Measurements from ENCODE around the gene DHX32. TPM values are rescaled to one million over a fixed set of nuclear protein-coding genes. Genes with fewer than 3 reads are reported as not detected.
"Not testable (repeated sequence)": the region's sequence is repeated elsewhere in the genome, so short reads cannot be mapped to it uniquely, and the experiment has no call there.

DHX32 gene
- total RNA-seq, 1 donor from 2014 or later, result 20.4 TPM

- DNase-seq, result peak; percentile 74
Measured at GRCh38 chr10:125896088-125896934, 15.2 kb upstream of the DHX32 start, which contains the start of gene FANK1. TSS of gene FANK1 (plus strand) at chr10:125896564. CDS start at chr10:125896643, 79 bp downstream.

- DNase-seq, result peak; percentile 27
Measured at GRCh38 chr10:125895130-125896087, 14.3 kb upstream of the DHX32 start.

GRCh38 chr10:125894176-125894575, 13.1 kb upstream of the DHX32 start:
- DNase-seq, result not testable (repeated sequence)

GRCh38 chr10:125892402-125892801, 11.3 kb upstream of the DHX32 start:
- not testable (repeated sequence) for DNase-seq

- DNase-seq, result not testable (repeated sequence)
Measured at GRCh38 chr10:125889441-125889840, 8.3 kb upstream of the DHX32 start.

GRCh38 chr10:125886914-125887512, 5.9 kb upstream of the DHX32 start:
- no peak for DNase-seq

GRCh38 chr10:125883211-125883610, 2.1 kb upstream of the DHX32 start:
- no peak for DNase-seq

GRCh38 chr10:125882596-125882995, 1.5 kb upstream of the DHX32 start:
- DNase-seq, result no peak

- no peak for DNase-seq
Measured at GRCh38 chr10:125880719-125881118, 373 bp downstream of the DHX32 start.

- DNase-seq, result no peak
Measured at GRCh38 chr10:125878957-125879835, 1.9 kb downstream of the DHX32 start.

GRCh38 chr10:125871338-125871737, 9.8 kb downstream of the DHX32 start:
- no peak for DNase-seq

- no peak for DNase-seq
Measured at GRCh38 chr10:125868372-125868975, 12.6 kb downstream of the DHX32 start.

- DNase-seq, result no peak
Measured at GRCh38 chr10:125866421-125867029, 14.6 kb downstream of the DHX32 start.

GRCh38 chr10:125865120-125865519, 16.0 kb downstream of the DHX32 start:
- no peak for DNase-seq

- no peak for DNase-seq
Measured at GRCh38 chr10:125859128-125859817, 21.8 kb downstream of the DHX32 start.

GRCh38 chr10:125857185-125857760, 23.8 kb downstream of the DHX32 start:
- no peak for DNase-seq

- DNase-seq, result no peak
Measured at GRCh38 chr10:125852487-125852886, 28.6 kb downstream of the DHX32 start.

GRCh38 chr10:125850766-125851731, 30.0 kb downstream of the DHX32 start:
- DNase-seq, result no peak

Measured in occipital lobe (tissue), 2 donors.